Sigmoid colon (tissue), 4 donors: Measurements from ENCODE around the gene UNCX.

ENCODE experiments used
- EP300 ChIP-seq, 4 donors: sonication (generic); formaldehyde crosslinking; IDR thresholded peaks; one replicate each; pipeline ENCODE4 v1.6.1; 2017; ENCODE audit warnings: antibody characterized with exemption in 4 of 4
- POLR2A ChIP-seq, 2 donors: fragments of 450-650 bp; IDR thresholded peaks; one replicate each; pipeline ENCODE4 v1.6.1; 2016; ENCODE audit warnings: antibody characterized with exemption in 2 of 2, mild to moderate bottlenecking in 2 of 2, moderate library complexity in 2 of 2
- POLR2AphosphoS5 ChIP-seq, 4 donors: sonication (generic); formaldehyde crosslinking; IDR thresholded peaks; one replicate each; pipeline ENCODE4 v1.6.1; 2017; ENCODE audit warnings: antibody characterized with exemption in 4 of 4
- TF ChIP-seq, protein P1 (sequence below), 4 experiments: fragments of 450-650 bp in 3 of 4; fragments of 200-600 bp in 1 of 4; IDR thresholded peaks; one replicate each; pipeline ENCODE4 v1.5.1; 2016 to 2019; ENCODE audit warnings: antibody characterized with exemption in 4 of 4, mild to moderate bottlenecking in 3 of 4, moderate library complexity in 2 of 4

DNA sequence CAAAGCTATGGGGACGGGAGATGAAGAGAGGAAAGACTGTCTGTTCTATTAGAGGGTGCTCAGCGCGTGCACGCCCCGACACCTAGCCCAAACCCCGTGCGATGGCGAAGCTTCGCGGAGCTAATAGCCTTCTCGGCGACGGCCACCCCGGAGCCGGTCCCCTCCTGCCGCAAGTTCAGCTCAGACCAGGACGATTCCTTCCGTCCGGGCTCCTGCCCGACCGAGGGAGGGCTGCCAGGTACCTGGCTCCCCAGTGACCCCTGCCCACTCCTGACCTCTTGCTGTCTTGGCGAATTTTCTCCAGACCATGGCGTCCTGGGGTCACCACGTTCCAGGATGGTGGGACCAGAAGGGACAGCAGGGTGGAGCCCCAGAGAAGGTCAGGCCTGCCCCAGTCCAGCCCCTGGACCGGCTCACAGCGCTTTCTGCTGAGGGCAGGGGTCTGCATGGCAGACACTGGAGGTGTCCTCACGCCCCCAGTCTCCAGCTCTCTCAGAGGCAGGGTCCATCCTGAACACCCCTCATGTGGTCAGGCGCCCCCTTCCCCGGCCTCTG is 36.7 kb downstream of the UNCX start:
- no peak for TF ChIP-seq POLR2A (IDR thresholded peaks at IDR 0.05)
- TF ChIP-seq, protein P1, sequence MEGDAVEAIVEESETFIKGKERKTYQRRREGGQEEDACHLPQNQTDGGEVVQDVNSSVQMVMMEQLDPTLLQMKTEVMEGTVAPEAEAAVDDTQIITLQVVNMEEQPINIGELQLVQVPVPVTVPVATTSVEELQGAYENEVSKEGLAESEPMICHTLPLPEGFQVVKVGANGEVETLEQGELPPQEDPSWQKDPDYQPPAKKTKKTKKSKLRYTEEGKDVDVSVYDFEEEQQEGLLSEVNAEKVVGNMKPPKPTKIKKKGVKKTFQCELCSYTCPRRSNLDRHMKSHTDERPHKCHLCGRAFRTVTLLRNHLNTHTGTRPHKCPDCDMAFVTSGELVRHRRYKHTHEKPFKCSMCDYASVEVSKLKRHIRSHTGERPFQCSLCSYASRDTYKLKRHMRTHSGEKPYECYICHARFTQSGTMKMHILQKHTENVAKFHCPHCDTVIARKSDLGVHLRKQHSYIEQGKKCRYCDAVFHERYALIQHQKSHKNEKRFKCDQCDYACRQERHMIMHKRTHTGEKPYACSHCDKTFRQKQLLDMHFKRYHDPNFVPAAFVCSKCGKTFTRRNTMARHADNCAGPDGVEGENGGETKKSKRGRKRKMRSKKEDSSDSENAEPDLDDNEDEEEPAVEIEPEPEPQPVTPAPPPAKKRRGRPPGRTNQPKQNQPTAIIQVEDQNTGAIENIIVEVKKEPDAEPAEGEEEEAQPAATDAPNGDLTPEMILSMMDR (IDR thresholded peaks at IDR 0.05) = no peak
- TF ChIP-seq POLR2AphosphoS5 (IDR thresholded peaks at IDR 0.05) = no peak
- TF ChIP-seq EP300 (IDR thresholded peaks at IDR 0.05) = no peak
